ENCODE data around the gene MAIP1.
"Not testable (repeated sequence)": the region's sequence is repeated elsewhere in the genome, so short reads cannot be mapped to it uniquely, and the experiment has no call there.

The MAIP1 gene, protein sequence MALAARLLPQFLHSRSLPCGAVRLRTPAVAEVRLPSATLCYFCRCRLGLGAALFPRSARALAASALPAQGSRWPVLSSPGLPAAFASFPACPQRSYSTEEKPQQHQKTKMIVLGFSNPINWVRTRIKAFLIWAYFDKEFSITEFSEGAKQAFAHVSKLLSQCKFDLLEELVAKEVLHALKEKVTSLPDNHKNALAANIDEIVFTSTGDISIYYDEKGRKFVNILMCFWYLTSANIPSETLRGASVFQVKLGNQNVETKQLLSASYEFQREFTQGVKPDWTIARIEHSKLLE

DNA sequence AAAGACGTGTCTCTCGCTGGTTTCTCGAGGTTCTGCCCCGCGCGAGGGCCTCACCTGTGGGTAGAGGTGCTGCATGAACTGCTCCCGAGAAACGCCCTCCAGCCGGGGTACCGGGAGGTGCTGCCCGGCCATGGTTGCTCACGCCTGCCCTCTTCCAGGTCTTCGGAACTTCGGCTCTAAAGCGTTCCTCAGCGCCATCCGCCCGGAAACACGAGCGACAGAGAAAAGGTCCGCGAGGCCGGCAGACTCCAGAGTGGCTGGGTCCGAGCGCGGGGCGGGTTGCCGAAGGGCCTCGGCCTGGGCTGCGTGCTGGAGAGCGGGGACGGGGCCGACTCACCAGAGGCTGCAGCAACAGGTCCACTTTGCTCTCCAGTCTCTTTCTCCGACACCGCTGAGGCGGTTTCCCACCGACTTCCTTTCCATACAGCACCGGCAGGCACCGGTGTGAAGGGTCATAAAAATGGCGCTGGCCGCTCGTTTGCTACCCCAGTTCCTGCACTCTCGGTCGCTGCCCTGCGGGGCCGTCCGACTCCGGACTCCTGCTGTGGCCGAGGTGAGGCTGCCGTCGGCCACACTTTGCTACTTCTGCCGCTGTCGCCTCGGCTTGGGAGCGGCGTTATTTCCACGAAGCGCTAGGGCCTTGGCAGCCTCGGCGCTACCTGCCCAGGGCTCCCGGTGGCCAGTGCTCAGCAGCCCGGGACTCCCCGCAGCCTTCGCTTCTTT is at the start of gene MAIP1, which contains the start of gene TYW5:
TSS of gene MAIP1 (plus strand) at position 244 of the 723 bp plus-strand sequence. CDS start at position 461, 217 bp downstream.
TSS of gene TYW5 (minus strand) at position 153 of the 723 bp plus-strand sequence. CDS start at position 132, 21 bp downstream.
- peak; percentile 92 for DNase-seq (ENCODE audit: low read depth, low spot score)

DNA sequence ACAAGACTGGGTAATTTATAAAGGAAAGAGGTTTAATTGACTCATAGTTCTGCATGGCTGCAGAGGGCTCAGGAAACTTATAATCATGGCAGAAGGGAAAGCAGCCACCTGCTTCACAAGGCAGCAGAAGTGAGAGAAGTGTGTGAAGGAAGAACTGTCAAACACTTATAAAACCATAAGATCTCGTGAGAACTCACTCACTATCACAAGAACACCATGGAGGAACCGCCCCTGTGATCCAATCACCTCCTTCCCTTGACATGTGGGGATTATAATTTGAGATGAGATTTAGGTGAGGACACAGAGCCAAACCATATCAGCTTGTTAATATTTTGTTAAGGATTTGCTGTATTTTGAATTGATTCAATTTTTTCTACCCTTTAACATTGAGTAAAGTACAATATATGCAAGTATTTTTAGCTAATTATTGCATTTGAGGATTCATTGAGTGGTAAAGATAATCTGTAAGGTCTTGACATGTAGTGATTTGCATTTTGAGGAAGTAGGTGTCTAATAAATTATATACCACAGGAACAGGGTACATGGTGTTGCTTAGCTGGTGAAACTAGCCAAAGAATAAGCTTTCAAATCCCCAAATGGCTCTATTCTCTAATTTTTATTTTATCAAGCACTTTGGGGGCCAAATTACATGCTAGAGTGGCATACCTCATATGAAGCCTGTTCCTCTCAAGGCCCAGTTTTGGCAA is 48.2 kb upstream of the MAIP1 start:
- DNase-seq (ENCODE audit: low read depth, low spot score), result no peak

DNA sequence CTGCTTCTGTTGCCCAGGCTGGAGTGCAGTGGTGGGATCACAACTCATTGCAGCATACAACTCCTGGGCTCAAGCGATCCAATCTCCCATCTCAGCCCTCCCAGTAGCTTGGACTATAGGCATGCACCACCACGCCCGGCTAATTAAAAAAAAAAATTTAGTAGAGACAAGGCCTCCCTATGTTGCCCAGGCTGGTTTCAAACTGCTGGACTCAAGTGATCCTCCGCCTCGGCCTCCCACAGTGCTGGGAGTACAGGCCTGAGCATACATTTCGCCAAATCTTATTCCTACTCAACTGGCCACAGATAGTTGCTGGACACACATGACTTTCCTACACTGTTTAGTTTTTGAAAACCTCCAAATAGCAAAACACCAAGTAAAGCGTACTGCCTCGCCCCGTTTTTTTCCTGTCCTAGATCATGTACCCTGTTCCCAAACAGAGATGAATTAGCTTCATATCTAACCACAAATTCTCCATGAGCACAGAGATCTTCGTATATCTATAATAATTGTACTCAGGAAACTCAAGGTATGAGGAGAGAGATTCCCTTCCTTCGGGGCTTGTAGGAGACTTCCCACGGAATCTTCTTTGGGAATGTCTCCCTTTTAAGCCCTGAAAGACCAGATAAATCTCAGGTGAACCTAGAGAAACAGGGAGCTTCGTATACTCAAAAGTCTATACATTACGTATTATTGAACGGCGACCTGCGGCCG is 44.9 kb upstream of the MAIP1 start:
- no peak for DNase-seq (ENCODE audit: low read depth, low spot score)

DNA sequence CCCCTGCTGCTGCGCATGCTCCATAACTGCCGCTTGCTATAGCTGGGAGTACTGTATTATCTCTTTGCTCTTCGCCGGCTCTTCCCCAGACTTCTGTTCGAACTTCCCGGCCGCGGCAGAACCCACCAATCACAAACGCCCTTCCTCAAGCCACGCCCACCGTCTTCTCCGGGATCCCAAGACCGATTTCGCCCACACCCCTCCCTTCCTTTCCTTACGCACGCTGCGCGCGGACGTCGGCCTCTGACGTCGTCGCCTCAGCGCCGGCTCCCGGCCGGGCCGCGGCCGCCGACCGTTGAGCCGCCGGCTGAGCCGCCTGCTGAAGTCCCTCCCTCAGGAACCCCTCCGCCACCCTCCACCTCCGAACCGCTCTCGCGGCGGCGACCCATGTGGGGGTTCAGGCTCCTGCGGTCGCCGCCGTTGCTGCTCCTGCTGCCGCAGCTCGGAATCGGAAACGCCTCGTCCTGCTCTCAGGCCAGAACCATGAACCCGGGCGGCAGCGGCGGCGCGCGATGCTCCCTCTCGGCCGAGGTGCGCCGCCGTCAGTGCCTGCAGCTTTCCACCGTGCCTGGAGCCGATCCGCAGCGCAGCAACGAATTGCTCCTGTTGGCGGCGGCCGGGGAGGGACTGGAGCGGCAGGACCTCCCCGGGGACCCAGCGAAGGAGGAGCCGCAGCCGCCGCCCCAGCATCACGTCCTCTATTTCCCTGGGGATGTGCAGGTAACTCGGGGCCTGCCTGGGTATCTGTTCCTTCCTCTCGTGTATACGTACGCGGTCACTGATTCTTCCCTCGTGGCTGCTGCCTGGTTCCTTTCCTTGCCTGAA is 44.1 kb upstream of the MAIP1 start, which contains the start of gene C2orf69:
TSS of gene C2orf69 (plus strand) at position 242 of the 825 bp plus-strand sequence. CDS start at position 388, 146 bp downstream.
- DNase-seq (ENCODE audit: low read depth, low spot score), result peak; percentile 99

DNA sequence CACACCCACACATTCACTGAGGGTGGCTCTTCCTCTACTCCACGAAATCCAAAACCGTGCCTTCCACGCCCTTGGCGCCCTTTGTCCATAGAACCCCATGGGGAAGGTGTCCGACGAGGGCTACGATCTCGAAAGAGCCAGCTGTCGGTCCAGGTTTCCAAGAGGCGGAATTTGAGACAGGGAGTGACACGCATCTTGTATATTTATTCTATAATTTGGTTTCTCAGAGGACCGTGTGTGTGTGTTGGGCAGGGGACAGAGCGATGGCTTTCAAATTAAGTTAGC is 43.6 kb upstream of the MAIP1 start:
- DNase-seq (ENCODE audit: low read depth, low spot score), result no peak

DNA sequence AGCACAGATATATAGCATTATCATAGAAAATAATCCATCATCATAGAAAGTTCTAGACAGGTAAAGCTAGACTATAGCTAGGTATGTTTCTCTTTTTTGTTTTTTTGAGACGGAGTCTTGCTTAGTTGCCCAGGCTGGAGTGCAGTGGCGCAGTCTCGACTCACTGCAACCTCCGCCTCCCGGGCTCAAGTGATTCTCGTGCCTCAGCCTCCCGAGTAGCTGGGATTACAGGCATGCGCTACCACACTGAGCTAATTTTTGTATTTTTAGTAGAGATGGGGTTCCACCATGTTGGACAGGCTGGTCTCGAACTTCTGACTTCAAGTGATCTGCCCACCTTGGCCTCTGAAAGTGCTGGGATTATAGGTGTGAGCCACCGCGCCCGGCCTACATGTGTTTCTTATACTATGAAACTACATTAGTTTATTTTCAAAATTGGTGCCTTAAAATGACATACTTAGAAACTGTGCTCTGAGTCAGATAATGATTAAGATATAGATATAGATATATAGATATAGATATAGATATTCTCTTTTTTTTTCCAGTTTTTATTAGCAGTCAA is 42.7 kb upstream of the MAIP1 start:
- not testable (repeated sequence) for DNase-seq (ENCODE audit: low read depth, low spot score)

DNA sequence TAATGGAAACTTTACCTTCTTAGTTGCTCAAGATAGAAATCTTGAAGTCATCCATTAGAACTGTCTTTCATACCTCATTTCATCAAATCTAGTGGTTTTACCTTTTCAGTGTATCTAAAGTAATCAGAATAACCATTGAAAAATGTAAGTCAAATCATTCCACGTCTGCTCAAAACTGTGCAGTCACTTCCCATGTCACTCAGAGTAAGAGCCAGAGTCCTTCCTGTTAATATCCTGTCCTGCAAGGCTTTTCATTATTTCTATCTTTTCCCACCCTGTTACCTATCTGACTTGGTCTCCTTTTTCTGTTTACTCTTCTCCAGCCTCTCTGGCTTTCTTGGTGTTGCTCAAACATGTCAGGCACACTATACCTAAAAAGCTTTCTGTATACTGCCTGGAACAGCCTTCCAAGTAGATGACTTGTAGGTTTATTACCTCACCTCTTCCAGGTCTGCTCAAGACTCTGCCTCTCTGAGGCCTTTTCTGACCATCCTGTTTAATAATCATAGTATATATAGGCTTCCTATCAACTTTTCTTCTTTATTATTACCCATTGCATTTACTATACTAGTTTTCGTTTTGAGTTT is 40.9 kb upstream of the MAIP1 start:
- DNase-seq (ENCODE audit: low read depth, low spot score), result no peak

DNA sequence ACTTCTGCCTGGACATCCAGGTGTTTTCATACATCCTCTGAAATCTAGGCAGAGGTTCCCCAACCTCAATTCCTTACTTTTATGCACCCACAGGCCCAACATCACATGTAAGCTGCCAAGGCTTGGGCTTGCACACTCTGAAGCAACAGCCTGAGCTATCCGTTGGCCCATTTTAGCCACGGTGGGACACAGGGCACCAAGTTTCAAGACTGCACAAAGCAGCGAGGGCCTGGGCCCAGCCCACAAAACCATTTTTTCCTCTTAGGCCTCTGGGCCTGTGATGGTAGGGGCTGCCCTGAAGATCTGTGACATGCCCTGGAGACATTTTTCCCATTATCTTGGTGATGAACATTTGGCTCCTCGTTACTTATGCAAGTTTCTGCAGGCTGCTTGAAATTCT is 38.4 kb upstream of the MAIP1 start:
- DNase-seq (ENCODE audit: low read depth, low spot score), result no peak

DNA sequence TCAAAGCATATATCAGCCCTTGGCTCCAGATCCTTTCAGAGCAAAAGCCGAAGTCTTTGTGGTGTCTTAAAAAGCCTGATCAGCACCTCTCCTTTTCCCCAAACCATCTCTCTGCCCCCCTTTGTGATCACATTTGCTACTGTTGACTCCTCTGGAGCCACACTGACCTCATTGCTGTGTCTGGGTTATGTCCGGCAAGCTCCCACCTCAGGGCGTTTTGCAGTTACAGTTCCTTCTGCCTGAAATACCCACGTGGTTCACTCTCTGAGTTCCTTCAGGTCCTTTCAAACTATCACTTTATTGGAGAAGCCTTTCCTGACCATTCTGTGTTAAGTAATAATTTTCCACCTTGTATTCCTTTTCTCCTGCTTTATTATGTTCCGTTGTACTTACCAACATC is 32.5 kb upstream of the MAIP1 start:
- peak; percentile 18 for DNase-seq (ENCODE audit: low read depth, low spot score)

DNA sequence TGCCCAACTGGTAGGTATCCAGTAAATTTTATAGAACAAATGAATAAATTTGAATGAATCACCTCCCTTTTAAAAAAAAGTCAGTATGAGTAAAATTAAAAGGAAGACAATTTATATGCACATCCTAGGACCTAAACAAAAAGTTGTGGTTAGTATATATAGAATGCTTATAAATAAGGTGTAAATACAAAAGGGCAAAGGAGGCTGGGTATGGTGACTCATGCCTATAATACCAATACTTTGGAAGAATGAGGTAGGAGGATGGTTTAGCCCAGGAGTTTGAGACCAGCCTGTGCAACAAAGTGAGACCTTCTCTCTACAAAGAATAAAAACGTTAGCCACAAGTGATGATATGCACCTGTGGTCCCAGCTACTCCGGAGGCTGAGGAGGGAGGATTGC is 31.5 kb upstream of the MAIP1 start:
- DNase-seq (ENCODE audit: low read depth, low spot score), result no peak

DNA sequence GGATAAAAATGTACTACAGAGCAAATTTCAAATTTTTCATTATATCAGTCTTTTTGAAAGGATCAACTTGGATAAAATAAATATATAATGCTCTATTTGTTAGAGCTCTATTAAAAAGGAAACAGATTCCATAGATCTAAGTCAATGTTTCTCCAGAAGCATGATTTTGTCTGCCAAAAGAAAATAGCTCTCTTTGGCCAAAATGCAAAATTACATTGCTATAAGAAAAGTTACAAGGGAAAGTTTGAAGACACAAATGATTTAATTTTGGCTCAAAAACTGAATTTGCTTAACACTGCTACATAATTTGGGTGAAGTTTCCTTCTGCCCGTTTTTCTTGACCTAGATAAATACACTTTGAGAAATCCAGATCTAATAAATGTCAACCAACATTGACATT is 28.6 kb upstream of the MAIP1 start:
- DNase-seq (ENCODE audit: low read depth, low spot score), result no peak

DNA sequence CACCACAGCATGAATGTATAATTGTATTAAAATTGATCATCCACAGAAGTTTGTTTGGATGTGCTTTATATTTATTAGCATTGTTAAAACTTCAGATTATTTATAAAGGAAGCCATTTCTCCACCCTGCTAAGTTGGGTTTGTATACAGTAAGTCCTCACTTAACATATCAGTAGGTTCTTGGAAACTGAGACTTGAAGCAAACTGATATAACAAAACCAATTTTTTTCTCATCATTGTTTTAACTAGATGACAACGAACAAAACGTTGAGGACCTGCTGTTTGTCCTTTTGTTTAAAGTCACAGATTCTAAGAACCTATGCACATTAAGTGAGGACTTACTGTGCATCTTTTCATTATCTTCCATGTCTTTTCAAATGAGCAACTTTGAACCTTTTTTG is 27.2 kb upstream of the MAIP1 start:
- DNase-seq (ENCODE audit: low read depth, low spot score), result no peak

DNA sequence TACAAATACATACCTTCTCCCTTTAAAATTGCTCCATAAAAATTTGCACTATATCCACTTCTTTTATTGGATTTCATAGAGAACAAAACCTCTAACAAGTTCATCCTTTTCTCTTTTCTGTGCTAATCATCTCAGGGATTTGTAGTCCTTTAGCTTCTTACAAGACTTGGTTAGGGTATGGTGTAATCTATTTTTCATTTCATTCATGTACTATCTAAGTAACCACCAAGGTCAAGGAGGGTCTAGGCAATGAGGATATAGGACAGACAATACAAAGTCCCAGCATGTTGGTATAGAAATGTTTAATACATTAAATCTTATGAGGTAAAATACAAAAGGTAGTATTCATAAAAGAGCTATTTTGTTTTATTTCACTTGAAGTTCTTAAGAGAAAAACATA is 26.8 kb upstream of the MAIP1 start:
- DNase-seq (ENCODE audit: low read depth, low spot score), result no peak

DNA sequence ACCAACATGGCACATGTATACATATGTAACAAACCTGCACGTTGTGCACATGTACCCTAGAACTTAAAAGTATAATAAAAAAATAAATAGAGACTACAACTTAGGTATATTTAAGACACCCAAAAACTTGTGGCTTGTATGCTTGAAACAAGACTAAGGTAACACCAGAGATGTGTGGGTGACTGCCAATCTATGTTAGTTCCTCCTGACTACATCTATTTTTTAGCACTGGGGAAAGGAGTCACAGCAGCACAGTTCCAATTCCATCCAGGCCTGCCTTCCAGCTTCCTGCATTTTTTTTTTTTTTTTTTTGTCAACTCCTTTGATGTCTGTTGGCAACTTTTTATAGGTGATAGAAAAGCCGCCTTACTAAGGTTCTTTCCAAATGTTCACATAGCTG is 26.1 kb upstream of the MAIP1 start:
- peak; percentile 19 for DNase-seq (ENCODE audit: low read depth, low spot score)

DNA sequence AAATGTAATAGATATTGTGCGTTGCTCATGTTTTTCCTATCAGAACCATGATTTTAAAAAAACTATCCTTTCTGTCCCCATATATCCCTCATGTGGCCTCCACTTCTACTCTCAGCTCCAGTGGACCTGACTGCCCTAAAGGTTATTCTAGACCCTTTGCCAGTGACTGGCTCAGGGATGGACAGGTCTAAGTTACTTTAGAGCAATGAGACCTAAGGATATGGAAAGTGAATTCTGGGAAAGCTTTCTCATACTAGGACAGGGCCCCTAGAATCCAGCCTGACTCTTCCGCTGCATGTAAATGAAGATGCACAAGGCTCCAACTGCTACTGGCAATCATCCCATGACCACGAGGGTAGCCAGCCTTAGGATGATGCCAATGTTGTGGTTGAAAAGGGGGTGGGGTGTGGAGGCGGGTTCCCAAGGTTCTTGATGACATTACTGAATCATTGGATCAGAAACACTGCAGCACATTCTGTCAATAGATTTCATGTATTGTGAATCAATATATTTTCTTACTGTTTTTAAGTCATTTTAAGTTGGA is 23.0 kb upstream of the MAIP1 start:
- DNase-seq (ENCODE audit: low read depth, low spot score), result peak; percentile 72

DNA sequence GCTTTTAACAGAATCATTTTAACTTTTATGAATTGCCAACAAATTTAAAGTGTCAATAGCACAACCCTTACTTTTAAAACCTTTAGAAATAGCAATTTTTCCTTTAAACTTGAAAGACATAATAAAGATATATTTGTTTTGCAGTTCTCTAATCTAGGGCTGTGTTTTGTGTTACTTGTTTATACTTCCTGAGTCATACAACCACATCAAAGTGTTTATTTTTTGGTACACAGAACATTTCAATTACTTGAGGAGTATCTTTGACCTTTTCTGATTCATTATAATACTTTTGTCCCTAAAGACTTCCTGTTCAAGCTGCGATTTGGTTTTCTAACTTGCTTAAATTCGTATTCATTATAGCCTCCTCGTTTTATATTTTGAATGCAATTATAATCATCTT is 21.9 kb upstream of the MAIP1 start:
- peak; percentile 39 for DNase-seq (ENCODE audit: low read depth, low spot score)

DNA sequence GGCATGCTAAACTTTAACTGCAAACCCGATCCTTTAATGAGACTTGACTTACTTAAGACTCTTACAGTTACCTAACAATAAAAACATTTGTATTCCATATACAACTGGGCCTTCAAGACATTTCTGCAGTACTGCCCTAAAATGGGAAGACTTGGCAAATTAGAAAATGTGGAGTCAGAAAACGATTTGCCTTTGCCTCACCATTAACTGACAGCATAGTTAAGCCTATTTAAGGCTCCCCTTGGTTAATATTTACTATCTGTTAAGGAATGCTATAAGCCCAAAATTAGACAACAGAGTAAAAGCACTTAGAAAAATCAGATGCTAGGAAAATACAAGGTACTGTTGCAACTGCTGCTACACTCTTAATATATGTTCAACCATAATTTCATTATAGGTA is 18.8 kb upstream of the MAIP1 start:
- no peak for DNase-seq (ENCODE audit: low read depth, low spot score)

DNA sequence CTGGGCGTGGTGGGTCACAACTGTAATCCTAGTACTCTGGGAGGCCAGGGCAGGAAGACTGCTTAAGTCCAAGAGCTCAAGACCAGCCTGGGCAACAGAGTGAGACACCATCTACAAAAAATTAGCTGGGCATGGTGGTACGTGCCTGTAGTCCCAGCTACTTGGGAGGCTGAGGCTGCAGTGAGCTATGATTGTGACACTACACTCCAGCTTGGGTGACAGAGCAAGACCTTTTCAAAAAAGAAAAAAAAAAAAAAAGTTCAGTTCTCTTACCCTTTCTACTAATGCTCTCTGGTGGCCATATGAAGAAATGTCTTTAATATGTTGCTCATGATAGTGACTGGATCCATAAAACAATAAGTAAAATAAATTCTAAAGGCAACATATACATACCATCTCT is 15.0 kb upstream of the MAIP1 start:
- DNase-seq (ENCODE audit: low read depth, low spot score), result peak; percentile 22

DNA sequence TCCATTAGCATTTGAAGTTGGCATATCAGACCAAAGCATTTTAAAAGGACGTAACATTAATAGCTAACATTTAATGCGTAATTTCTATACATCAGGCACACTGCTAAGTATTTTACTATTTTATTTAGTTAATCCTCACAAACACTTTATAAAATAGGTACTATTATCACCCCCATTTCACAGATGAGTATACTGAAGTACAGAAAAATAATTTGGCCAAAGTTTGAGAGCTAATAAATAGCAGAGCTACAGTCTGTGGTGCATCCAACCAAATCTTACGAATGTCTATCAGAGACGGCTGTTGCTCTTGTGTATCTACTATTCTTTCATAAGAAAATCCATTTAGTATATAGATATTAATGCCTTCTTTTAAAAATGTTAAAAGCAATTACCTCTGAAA is 12.0 kb upstream of the MAIP1 start:
- DNase-seq (ENCODE audit: low read depth, low spot score), result no peak

DNA sequence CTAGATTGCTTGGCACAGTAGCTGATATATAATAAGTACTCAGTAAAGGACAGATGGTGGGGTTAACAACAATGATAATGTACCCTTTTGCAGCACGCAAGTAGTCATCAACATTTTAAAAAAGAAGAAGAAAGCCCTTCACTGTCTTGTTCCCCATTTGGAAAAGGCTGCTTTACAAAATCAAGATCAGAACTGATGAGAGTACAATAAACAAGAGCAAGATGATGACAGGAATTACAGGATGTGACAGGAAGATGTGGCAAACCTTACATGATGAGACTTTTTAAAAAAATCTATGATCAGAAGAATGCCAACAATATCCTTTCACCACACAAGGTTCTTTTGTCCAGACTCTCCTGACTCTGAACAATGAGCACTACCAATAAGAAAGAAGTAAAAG is 9.2 kb upstream of the MAIP1 start:
- DNase-seq (ENCODE audit: low read depth, low spot score), result no peak

Data from astrocyte of the hippocampus (primary cell).